ENCODE data around the gene RABEP1. TPM values are rescaled to one million over a fixed set of nuclear protein-coding genes. Genes with fewer than 3 reads are reported as not detected.

The RABEP1 gene
- polyA plus RNA-seq, 1 donor from 2014 or later: 67.0 TPM

GRCh38 chr17:5431949-5432556 is 150.0 kb downstream of the RABEP1 start:
- H3K27ac ChIP-seq (ENCODE audit: low read length): no peak overlapping the region
- TF ChIP-seq POLR2AphosphoS5 (IDR thresholded peaks at IDR 0.05) (no peak), EZH2 (IDR thresholded peaks at IDR 0.05; ENCODE audit: borderline replicate concordance, insufficient read depth, low read length, poor library complexity, severe bottlenecking) (no peak), SMC3 (conservative IDR thresholded peaks at IDR 0.05; ENCODE audit: poor library complexity) (no peak), RAD21 (conservative IDR thresholded peaks at IDR 0.05) (no peak), TAF1 (IDR thresholded peaks at IDR 0.05; ENCODE audit: low read depth) (no peak), CTCF (IDR thresholded peaks at IDR 0.05; ENCODE audit: poor library complexity, severe bottlenecking) (no peak), REST (IDR thresholded peaks at IDR 0.05; ENCODE audit: borderline replicate concordance) (no peak), EP300 (conservative IDR thresholded peaks at IDR 0.05; ENCODE audit: poor library complexity, severe bottlenecking) (no peak), MXI1 (conservative IDR thresholded peaks at IDR 0.05; ENCODE audit: poor library complexity, severe bottlenecking) (no peak)
- peaks cover 15% of the 10 kb centered on the region for H3K36me3 ChIP-seq (ENCODE audit: insufficient read depth, low read length)

GRCh38 chr17:5434984-5435383 is 152.9 kb downstream of the RABEP1 start:
- TF ChIP-seq TAF1 (IDR thresholded peaks at IDR 0.05; ENCODE audit: low read depth) (no peak), CTCF (IDR thresholded peaks at IDR 0.05; ENCODE audit: poor library complexity, severe bottlenecking) (no peak), SMC3 (conservative IDR thresholded peaks at IDR 0.05; ENCODE audit: poor library complexity) (no peak), EP300 (conservative IDR thresholded peaks at IDR 0.05; ENCODE audit: poor library complexity, severe bottlenecking) (no peak), MXI1 (conservative IDR thresholded peaks at IDR 0.05; ENCODE audit: poor library complexity, severe bottlenecking) (no peak), EZH2 (IDR thresholded peaks at IDR 0.05; ENCODE audit: borderline replicate concordance, insufficient read depth, low read length, poor library complexity, severe bottlenecking) (no peak), RAD21 (conservative IDR thresholded peaks at IDR 0.05) (no peak), REST (IDR thresholded peaks at IDR 0.05; ENCODE audit: borderline replicate concordance) (no peak)
- H3K27me3 ChIP-seq (ENCODE audit: insufficient read depth, low read depth, low read length): no peaks in the 10 kb centered on the region
- peaks cover 29% of the 10 kb centered on the region for H3K79me2 ChIP-seq (replicated peaks; ENCODE audit: insufficient read depth, low read length)
- no peaks in the 10 kb centered on the region for H4K20me1 ChIP-seq (ENCODE audit: insufficient read depth)
- H3K36me3 ChIP-seq (ENCODE audit: insufficient read depth, low read length): peaks cover 10% of the 10 kb centered on the region
- no peak overlapping the region for H3K27ac ChIP-seq (ENCODE audit: low read length)
- no peaks in the 10 kb centered on the region for H3K9me2 ChIP-seq (ENCODE audit: insufficient read depth, low read length)
- H3F3A ChIP-seq (ENCODE audit: insufficient read depth, low read length, poor library complexity, severe bottlenecking): no peaks in the 10 kb centered on the region
- no peaks in the 10 kb centered on the region for H3K9me3 ChIP-seq (ENCODE audit: low read length)
- H3K9ac ChIP-seq (ENCODE audit: low read length): no peak overlapping the region
- no peak overlapping the region for H3K4me2 ChIP-seq (ENCODE audit: low read length)
- H2AFZ ChIP-seq (ENCODE audit: low read depth, low read length): no peak overlapping the region
- no peak overlapping the region for H3K4me3 ChIP-seq (ENCODE audit: low read length)

More at GRCh38 chr17:5431949-5432556, 150.0 kb downstream of the RABEP1 start:
- H3F3A ChIP-seq (ENCODE audit: insufficient read depth, low read length, poor library complexity, severe bottlenecking): no peaks in the 10 kb centered on the region
- H4K20me1 ChIP-seq (ENCODE audit: insufficient read depth): no peaks in the 10 kb centered on the region
- no peak overlapping the region for H3K4me2 ChIP-seq (ENCODE audit: low read length)
- no peaks in the 10 kb centered on the region for H3K27me3 ChIP-seq (ENCODE audit: insufficient read depth, low read depth, low read length)
- H3K9me2 ChIP-seq (ENCODE audit: insufficient read depth, low read length): no peaks in the 10 kb centered on the region
- H3K4me3 ChIP-seq (ENCODE audit: low read length): no peak overlapping the region
- no peak overlapping the region for H3K9ac ChIP-seq (ENCODE audit: low read length)
- H3K9me3 ChIP-seq (ENCODE audit: low read length): no peaks in the 10 kb centered on the region
- H2AFZ ChIP-seq (ENCODE audit: low read depth, low read length): no peak overlapping the region
- peaks cover 12% of the 10 kb centered on the region for H3K79me2 ChIP-seq (replicated peaks; ENCODE audit: insufficient read depth, low read length)
